HG02798 (cell line): ENCODE measurements around the gene CA5A.
"Not testable (repeated sequence)": the region's sequence is repeated elsewhere in the genome, so short reads cannot be mapped to it uniquely, and the experiment has no call there.

Experiments
- ATAC-seq: cut with Tn5 transposase; IDR thresholded peaks from one replicate; pipeline ENCODE4 v1.9.1; 2021; ENCODE audit warnings: mild to moderate bottlenecking; ENCODE audit not compliant: unreplicated experiment, poor library complexity

The CA5A gene

DNA sequence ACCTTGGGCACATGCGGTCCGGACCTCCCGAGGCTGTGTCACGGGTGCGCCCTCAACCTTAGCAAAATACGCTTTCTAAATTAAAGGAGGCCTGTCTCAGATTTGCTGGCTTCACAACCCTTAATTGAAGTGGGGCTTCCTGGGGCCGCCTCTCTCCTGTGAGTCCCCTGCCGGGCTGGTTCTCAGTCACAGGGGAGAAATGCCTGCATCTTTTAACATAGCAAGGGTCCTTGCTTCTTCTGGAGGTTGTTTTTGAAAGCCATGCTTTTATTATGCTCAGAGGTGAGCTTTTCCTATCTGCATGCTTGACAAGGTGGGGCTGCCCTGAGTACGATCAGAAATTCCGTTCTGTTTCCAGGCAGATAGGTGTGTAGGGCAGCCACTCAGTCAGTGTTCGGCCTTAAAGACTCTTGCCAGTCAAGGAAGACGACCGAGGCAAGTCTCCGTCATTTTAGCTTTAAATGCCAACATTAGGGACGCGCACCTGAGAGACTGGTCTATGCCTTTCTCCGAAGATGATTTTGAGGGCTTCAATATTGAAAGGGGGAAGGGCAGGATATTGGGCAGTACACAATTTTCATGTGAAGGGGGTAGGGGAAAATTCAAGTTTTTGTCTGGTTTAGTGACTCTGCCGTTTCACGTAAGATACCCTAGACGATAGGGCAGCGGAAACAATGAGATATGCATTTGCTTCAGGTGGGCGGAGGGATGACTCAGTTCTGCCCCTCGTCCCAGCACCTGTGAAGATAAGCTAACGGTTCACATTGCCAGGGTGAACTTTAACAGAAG, 61.5 kb downstream of the CA5A start:
- ATAC-seq, result no peak

DNA sequence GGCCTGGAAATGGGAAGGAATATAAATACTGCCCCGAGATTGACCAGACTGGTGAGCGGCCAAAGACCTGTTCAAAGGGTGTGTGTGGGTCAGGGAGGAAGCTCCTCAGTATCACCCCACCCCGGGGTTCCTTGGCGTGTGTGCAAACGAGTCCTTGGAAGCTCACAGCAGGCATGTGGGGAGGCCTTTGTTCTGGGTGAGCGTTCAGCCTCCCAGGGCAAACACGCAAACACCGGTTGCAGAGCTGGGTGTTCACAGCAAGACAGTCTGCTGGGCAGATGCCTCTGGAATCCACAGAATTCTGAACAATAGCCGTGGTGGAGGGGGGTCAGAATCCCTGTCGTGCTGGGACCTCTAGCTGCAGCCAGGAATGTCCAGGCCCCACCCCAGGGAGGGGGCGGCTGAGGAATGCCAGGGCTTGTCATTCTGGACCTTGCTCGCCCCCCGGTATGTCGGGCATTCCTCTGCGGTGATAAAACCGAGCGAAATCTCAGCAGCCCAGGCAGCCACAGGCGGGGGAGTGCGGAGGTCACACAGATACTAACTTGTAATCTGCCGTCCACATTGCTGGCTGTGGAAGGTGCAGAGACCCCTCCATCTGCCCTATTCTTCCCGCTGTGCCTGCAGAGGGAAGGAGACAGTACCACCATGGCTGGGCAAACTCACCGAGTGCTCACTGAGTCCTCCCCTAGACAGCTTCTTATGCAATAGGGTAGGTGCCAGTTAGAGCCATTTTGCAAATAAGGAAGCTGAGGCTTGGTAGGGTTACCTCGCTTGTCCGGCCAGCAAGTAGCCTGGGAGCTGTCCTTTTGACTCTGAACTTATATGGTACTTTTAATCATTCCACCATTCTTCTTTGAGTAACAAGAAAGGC, 65.7 kb downstream of the CA5A start:
- ATAC-seq, result not testable (repeated sequence)

DNA sequence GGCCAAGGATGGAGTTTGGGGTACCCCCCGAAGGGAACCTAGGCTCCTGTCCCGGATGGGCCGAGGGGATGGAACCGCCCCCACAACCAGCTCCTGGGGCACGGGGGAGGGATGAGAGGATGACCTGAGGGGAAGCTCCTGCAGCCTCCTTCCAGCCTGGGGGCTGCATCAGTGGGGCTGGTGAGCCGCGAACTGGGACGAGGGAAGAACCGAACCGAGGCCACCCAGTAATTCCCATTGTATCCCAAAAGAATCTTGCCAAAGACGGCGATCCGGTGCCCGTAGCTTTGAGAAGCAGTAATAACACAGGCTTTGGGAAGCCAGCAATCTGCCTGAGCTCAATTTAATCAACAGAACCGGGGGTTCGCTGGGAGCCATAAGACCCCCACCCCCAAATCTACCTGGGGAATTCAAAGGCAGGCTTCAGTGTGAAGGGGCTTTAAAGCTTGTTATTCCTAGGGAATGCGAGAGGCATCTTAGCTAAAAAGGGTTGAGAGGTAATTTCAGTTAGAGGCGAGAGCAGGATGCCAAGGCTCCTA, 66.4 kb downstream of the CA5A start:
- not testable (repeated sequence) for ATAC-seq

DNA sequence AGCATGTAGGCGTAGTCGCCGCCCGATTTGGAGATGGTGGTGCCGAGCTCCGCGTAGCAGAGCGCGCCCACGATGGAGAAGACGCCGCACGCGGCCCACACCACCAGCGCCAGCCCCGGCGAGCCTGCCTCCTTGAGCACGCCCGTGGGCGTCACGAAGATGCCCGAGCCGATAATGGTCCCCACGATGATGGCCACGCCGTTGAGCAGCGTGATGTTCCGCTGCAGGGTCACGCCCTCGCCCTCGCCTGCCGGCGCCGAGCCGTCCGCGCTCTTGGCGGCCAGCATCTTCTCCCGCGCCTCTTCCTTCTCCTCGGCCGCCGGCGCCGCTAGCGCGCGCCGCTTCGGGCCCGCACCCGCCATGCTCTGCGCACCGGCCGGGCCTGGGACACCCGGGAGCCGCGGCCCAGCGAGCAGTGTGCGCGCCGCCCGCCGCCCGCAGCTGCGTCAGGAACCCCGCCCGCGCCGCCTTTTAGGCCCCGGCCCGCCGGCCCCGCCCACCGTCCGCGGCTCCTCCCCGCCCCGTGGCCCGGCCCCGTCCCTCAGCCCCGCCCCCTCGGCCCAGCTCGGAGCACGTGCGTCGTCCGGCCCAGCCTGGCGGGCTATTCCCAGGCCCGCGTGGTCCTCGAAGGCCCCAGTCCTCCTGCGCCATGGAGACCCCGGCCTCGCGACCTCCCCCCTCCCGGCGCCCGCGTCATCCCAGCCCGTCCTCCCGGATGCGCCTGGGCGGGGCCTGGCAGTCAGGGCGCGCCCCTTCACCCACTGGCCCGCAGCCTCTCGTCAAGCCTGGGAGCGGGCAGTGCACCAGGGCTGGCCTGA, 67.1 kb downstream of the CA5A start, which contains the start of gene SLC7A5:
TSS of gene SLC7A5 (minus strand) at position 447 of the 818 bp plus-strand sequence. CDS start at position 362, 85 bp downstream.
- ATAC-seq, result peak; percentile 75

DNA sequence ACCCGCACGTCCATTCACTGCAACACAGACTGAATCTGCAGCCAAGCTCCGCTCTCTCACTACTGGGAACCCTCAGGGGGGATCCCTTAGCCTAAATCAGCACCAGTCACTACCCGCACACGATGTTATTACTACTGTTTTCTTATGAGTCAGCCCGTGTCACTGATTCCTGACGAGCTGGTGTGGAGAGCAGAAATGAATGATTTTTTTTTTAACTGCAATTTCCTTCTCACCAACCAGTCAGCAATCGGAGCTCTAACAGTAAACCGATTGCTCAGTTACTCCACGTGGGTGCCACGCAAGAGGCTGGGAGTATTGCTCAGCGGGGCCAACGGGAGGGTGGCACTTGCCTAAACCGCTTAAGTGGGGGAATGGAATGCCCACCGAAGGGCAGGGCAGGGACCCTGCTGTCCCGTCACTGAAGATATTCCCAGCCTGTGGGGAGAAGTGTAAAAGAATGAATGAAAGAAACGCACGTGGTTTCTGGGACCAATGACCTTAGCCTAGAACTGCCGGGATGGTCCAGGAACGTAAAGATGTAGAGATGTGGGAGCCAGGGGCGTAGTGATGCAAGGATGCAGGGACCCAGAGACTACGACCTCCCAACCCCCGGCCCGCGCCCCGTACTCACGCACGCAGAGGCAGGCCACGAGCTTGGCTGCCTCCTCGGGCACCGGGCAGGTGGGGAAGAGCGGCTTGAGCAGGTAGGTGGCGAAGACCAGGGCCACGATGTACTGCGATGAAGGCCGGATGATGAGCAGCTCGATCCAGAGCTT, 67.9 kb downstream of the CA5A start:
- not testable (repeated sequence) for ATAC-seq

DNA sequence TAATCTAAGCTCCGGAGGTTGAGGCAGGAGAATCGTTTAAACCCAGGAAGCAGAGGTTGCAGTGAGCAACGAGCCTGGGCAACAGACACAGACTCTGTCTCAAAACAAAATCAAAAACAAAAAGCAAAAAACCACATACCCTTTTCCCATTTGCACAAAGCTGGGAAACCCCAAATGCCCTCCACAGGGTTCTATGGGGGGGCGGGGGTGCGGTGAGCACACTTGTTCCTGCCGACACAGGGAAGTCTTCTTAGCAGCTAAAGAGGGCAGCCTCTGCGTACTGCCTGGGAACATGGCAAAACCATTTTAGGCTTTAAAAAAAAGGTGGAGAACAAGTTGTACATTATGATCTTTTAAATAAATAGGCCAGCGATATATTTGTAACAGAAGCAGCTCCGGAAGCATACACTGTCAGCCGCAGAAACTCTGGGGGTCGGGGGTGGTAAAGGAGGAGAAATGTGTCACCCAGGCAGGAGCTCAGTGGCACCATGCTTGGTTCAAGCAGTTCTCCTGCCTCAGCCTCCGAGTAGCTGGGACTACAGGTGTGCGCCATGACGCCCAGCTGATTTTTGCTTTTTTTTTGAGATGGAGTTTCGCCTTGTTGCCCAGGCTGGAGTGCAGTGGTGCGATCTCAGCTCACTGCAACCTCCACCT, 70.3 kb downstream of the CA5A start:
- not testable (repeated sequence) for ATAC-seq

DNA sequence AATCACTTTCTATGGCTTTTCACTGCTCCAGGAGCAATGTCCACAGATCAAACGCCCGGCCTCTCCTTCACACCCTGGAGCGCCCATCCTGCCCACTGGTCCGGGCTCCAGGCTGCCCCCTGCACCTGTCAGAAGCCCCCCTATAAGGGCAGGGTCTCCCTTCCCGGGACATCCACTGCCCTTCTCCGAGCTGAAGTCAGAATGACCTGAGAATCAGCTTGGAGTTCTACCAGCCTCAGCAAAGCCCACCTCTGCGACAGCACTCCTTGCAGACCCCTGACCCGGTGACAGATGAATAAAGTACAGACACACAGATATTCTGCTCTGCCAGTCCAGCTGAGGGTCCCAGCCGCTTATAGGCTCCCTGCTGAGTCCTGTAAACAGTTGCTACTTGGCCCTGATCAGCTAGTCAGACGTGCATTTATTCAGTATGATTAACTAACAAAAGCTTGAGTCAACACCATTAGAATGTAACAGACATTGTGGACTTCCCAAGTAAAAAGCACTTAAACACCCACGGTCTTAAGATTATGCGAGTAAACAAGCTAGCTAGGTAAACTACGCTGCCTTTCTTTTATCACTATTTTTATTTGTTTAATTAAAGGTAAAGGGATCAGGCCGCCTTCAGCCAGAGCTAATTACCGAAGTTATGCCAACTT, 71.9 kb downstream of the CA5A start:
- ATAC-seq, result no peak

DNA sequence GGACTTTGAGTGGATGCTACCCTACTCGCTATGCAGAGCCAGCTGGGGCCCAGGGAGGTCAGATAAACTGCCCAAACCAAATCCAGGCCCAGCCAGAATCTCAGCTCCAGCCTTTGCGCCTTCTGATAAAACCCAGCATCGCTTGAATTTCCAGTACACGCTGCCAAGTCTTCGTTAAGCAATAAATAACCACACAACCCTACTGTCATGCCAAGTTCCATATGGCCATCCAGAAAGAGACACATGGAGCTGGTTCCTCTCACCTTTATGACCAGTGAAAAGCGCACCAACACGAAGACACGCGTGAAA, 73.0 kb downstream of the CA5A start:
- not testable (repeated sequence) for ATAC-seq

DNA sequence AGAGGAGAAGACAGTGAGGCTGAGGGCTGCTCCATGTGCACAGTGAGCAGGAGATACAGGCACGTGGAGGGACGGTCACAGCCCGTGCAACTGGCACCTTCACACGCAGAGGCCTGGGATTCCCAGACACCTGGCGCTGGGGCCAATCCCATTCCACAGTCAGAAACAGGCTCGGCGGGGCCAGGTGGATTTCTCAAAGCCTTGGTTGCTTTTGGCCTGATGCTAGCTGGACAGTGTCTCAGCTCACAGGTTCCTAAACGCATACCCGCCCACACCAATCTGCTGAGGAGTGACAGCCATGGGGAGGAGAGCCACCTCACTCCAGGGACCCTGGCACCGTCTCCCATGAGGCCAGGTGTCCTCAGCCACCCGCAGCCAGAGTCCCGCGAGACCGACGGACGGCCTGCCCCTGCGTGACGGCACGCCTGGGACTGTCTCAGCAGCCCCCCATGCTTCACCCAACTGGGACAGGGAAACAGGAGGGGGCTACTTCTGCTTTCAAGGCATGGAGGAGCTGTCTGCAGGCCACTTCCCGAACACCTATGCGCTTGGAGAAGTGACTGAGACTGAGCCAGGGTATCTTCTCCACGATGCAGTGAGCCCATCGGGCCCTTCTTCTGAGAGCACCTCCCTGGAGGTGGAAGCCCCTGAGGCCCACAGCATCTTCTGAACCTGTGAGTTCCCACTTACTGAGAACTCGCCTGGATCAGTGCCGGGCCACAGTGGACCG, 73.6 kb downstream of the CA5A start:
- not testable (repeated sequence) for ATAC-seq

DNA sequence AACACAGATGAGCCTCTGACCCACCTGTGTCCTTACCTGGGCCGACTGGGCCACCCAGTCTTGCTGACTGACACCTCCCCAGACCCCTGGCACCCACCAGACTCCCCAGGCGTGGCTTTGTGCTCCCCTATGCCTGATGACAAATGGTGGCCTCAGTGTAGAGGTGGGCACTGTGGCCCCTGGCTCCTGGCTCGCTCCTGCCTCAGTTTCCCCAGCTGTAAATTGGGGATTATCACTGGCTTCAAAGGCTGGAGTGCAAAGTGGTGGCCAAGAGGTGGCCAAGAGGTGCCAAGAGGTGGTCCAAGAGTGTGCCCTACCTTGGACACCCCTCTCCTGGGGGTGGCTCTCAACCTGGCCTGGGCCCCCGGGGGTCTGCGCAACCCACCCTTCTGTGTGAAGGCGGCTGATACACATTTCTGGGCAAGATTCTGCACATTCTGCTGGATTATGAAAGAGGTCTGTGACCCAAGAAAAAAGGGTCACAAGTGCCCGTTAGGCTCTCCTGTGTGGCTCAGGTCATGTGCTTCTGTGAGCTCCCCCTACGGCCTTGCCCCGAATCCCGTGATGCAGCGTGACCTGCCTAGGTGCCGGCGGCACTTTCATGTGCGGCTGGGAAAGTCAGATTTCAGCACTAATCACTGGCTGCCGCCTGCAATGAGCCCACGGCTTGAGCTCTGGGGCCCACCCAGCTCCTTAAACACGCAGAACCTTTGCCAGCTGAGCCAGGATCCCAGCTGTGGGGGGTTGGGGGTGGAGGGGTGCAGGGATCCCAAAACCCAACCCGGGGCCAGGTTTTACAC, 74.8 kb downstream of the CA5A start:
- ATAC-seq, result not testable (repeated sequence)

DNA sequence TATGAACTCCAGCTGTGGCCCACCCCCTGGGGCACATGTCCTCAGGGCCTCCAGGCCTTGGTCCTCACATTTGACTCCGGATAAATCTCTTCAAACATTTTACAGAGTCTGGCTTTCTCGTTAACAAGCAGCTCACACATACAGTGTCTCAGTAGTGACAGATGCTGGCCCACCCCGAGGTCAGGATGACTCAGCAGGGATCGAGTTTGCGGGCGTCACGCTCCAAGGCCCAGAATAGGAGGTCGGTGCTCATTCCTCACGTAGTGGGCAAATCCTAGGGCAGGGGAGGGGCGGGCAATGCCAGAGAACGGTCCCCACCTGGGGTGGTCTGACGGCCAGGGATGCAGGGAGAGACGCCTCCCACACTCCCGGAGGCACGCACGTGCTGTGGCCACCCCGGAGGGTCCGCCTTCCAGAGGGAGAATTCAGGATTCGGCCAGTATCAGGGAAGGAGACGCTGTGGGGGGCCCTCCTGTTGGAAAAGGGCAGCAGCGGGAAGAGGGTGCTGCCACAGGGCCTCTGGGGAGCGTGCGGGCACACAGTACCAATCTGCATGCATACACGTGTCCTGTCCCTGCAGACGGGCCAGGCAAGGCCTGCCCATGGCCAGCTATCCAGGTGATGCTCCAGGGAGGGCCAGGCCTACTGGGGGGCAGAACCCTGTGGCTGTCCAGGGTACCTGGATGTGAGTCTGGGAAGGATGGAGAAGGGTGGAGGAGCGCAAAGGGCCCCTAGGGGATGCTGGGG, 75.6 kb downstream of the CA5A start:
- no peak for ATAC-seq

DNA sequence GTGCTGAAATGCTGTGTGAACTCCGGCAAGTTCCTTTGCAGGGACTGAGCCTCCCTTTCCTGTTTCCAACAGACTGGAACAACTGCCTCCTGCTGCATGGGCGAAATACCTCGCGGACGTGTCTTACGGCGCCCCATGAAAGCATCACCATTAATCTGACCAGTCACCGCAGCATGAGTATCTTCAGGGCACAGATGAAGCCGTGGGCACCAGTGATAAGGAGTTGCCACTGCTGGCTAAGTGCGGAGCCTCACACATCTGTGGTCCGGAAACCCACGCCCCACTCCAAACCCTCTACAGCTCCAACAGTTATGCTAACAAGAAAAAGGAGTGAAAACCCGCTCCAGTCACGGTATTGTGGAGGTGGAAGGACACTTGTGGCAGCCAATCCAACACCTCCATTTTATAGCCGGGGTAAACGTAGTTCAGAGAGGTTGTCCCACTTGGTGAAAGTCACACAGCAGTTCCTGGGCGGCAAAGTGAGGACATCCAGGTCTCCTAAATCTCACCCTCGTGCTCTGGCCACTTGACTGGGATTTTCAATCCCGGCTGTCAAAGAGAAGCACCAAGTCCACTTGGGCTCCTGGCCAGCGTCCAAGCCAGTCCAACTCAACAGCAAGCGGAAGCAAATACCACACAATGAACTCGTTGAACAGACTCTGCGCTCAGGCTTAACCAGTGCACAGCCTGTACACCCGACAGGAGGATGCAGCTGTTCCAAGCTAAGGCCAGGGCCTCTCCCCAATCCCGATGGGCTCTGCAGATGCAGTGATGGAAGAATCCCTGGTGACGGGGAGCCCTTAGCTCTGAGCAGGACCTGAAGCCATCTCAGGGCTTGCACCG, 78.0 kb downstream of the CA5A start:
- ATAC-seq, result not testable (repeated sequence)

DNA sequence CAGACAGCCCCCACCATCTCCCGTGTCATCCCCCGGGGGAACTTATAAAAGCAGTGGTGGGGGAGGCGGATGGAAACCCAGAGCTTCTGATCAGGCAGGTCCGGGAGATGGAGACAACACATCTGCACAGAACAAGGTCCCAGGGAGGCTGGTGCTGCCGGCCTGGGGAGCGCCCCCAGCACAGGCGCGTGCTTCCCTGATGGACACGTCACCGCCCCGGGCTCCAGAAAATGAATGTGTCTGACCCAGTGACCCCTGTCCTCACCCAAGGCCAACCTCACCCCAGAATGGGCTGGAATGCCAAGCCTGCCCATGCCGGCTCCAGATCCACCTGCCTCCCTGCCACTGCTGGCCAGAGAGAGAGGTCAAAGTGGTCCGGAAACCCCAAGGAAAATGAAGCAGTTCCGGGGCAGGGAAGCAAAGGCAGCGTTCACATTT, 79.5 kb downstream of the CA5A start:
- ATAC-seq, result no peak

DNA sequence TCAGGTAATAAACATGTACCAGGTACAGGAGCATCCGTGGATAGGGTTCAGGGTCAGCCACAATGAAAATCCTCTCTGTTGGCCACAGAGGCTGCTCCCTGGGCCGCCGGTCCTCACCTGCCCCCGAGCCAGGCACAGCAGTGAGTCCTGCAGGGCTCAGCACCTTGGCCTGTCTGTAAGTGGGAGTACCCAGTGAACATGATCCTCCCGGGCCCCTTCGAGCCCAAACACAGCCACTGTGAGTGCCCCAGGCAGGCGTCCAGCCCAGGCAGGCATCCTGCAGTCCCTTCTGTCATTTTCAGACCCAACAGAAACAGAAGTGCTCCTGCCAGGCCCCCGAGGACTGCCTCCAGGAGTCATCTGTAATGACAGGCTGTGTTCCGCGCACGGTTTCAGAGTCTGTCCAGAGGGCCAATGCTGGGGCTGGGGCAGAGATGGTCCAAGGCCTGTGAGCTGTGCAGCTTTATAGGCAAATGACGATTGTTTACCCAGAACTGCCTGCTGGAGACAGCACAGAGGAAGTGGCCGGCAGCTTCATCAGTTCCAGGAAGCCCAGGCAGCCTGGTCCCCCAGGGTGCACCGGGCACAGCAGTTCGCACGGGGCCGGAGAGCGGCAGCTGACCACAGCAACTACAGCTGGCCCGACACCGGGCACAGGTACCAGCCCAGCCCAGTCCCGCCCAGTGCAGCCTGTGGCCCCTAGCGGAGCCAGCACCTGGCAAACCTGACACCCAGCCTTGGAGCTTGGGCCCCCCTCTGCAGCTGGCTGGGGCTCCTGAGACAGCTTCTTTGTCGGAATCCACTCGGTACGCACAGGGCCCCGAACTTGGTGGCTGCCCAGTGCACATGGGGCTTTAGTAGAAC, 80.2 kb downstream of the CA5A start:
- no peak for ATAC-seq
